Measurements from ENCODE around the gene KISS1R.

GRCh38 chr19:947090-947706, 30.1 kb downstream of the KISS1R start:
- TF ChIP-seq CTCF (tag by site-specific recombination; IDR thresholded peaks at IDR 0.05): no peak
- TF ChIP-seq ZNF664 (tag by site-specific recombination; IDR thresholded peaks at IDR 0.05): no peak
- TF ChIP-seq, protein P1, sequence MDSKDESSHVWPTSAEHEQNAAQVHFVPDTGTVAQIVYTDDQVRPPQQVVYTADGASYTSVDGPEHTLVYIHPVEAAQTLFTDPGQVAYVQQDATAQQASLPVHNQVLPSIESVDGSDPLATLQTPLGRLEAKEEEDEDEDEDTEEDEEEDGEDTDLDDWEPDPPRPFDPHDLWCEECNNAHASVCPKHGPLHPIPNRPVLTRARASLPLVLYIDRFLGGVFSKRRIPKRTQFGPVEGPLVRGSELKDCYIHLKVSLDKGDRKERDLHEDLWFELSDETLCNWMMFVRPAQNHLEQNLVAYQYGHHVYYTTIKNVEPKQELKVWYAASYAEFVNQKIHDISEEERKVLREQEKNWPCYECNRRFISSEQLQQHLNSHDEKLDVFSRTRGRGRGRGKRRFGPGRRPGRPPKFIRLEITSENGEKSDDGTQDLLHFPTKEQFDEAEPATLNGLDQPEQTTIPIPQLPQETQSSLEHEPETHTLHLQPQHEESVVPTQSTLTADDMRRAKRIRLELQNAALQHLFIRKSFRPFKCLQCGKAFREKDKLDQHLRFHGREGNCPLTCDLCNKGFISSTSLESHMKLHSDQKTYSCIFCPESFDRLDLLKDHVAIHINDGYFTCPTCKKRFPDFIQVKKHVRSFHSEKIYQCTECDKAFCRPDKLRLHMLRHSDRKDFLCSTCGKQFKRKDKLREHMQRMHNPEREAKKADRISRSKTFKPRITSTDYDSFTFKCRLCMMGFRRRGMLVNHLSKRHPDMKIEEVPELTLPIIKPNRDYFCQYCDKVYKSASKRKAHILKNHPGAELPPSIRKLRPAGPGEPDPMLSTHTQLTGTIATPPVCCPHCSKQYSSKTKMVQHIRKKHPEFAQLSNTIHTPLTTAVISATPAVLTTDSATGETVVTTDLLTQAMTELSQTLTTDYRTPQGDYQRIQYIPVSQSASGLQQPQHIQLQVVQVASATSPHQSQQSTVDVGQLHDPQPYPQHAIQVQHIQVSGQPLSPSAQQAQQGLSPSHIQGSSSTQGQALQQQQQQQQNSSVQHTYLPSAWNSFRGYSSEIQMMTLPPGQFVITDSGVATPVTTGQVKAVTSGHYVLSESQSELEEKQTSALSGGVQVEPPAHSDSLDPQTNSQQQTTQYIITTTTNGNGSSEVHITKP (tag by site-specific recombination; IDR thresholded peaks at IDR 0.05): no peak
- no peak for TF ChIP-seq ZNF416 (tag by site-specific recombination; IDR thresholded peaks at IDR 0.05)
- no peak for TF ChIP-seq ZNF221 (tag by site-specific recombination; IDR thresholded peaks at IDR 0.05; ENCODE audit: borderline replicate concordance)
- TF ChIP-seq ZSCAN18 (tag by site-specific recombination; IDR thresholded peaks at IDR 0.05): no peak
- TF ChIP-seq ZNF214 (tag by site-specific recombination; IDR thresholded peaks at IDR 0.05; ENCODE audit: borderline replicate concordance): no peak
- TF ChIP-seq PATZ1 (tag by site-specific recombination; IDR thresholded peaks at IDR 0.05): no peak
- no peak for TF ChIP-seq ZNF544 (tag by site-specific recombination; IDR thresholded peaks at IDR 0.05)
- no peak for TF ChIP-seq ATF2 (tag by site-specific recombination; IDR thresholded peaks at IDR 0.05; ENCODE audit: low read depth)
- no peak for TF ChIP-seq ZNF529 (tag by site-specific recombination; IDR thresholded peaks at IDR 0.05; ENCODE audit: insufficient replicate concordance)
- no peak for TF ChIP-seq ZNF830 (tag by site-specific recombination; IDR thresholded peaks at IDR 0.05; ENCODE audit: low read depth)
- no peak for TF ChIP-seq HOXA7 (CRISPR knock-in tag; IDR thresholded peaks at IDR 0.05; ENCODE audit: borderline replicate concordance)

All from HEK293 (cell line).